Mesenchymal stem cell (in vitro differentiated cells and primary cell): ENCODE measurements around the gene SH3BGRL2.
A peak's percentile ranks its signal among the peaks of the same experiment; 100 is the strongest.

Source experiments
- DNase-seq: peaks from one replicate; pipeline ENCODE4 v3.0.0-alpha.2; 2013
- H2AFZ ChIP-seq: one replicate; pipeline ENCODE4 v1.6.1; 2013; ENCODE audit warnings: low read depth, mild to moderate bottlenecking, control low read depth, inconsistent platforms, low read length, moderate library complexity
- H2AK5ac ChIP-seq: 2 replicates; pipeline ENCODE4 v1.6.1; 2013; ENCODE audit warnings: low read length, moderate library complexity, mild to moderate bottlenecking, inconsistent platforms; ENCODE audit not compliant: severe bottlenecking
- H2BK120ac ChIP-seq: one replicate; pipeline ENCODE4 v1.6.1; 2013; ENCODE audit warnings: low read depth, mild to moderate bottlenecking, inconsistent platforms, low read length, moderate library complexity
- H2BK12ac ChIP-seq, 2 experiments: one replicate each; pipeline ENCODE4 v1.6.1; 2013; ENCODE audit warnings: inconsistent platforms in 2 of 2, low read length in 2 of 2, mild to moderate bottlenecking in 2 of 2, moderate library complexity in 2 of 2, control low read depth in 1 of 2
- H2BK15ac ChIP-seq: one replicate; pipeline ENCODE4 v1.6.1; 2013; ENCODE audit warnings: mild to moderate bottlenecking, low read depth, inconsistent platforms; ENCODE audit not compliant: poor library complexity, severe bottlenecking
- H2BK5ac ChIP-seq: 2 replicates; pipeline ENCODE4 v1.6.1; 2013; ENCODE audit warnings: low read depth, mild to moderate bottlenecking, low read length, control low read depth, inconsistent platforms; ENCODE audit not compliant: poor library complexity, severe bottlenecking
- H3K14ac ChIP-seq, 2 experiments: one replicate each; pipeline ENCODE4 v1.6.1; 2013; ENCODE audit warnings: inconsistent platforms in 2 of 2, low read length in 2 of 2, control low read depth in 1 of 2, mild to moderate bottlenecking in 1 of 2, moderate library complexity in 1 of 2
- H3K18ac ChIP-seq, 2 experiments: one replicate each; pipeline ENCODE4 v1.6.1; 2013; ENCODE audit warnings: inconsistent platforms in 2 of 2, low read length in 2 of 2, control low read depth in 1 of 2, low read depth in 1 of 2, mild to moderate bottlenecking in 1 of 2
- H3K23ac ChIP-seq, 2 experiments: one replicate each; pipeline ENCODE4 v1.6.1; 2013; ENCODE audit warnings: inconsistent platforms in 2 of 2, low read length in 2 of 2, mild to moderate bottlenecking in 2 of 2, moderate library complexity in 2 of 2, control low read depth in 1 of 2
- H3K27ac ChIP-seq: 2 replicates; pipeline ENCODE4 v1.5.1; 2013; ENCODE audit warnings: mild to moderate bottlenecking, moderate library complexity, low read length, control low read depth, inconsistent platforms; ENCODE audit not compliant: poor library complexity, severe bottlenecking
- H3K27me3 ChIP-seq, 2 experiments: 2 replicates each; pipeline versions ENCODE4 v1.6.1 to v1.7.0; 2013; ENCODE audit warnings: low read length in 2 of 2, mild to moderate bottlenecking in 2 of 2, moderate library complexity in 2 of 2, control low read depth in 1 of 2, inconsistent platforms in 1 of 2; ENCODE audit not compliant: control insufficient read depth in 1 of 2, insufficient read depth in 1 of 2
- H3K36me3 ChIP-seq, 2 experiments: 2 replicates each; pipeline versions ENCODE4 v1.6.1 to v1.7.0; 2013; ENCODE audit warnings: low read length in 2 of 2, control low read depth in 1 of 2, inconsistent platforms in 1 of 2, low read depth in 1 of 2, mild to moderate bottlenecking in 1 of 2; ENCODE audit not compliant: insufficient read depth in 2 of 2, control insufficient read depth in 1 of 2
- H3K4ac ChIP-seq, 2 experiments: one replicate each; pipeline ENCODE4 v1.6.1; 2013; ENCODE audit warnings: inconsistent platforms in 2 of 2, low read length in 2 of 2, mild to moderate bottlenecking in 2 of 2, moderate library complexity in 2 of 2, control low read depth in 1 of 2, low read depth in 1 of 2
- H3K4me1 ChIP-seq: 2 replicates; pipeline ENCODE4 v1.6.1; 2013; ENCODE audit warnings: low read depth, low read length, control low read depth; ENCODE audit not compliant: control insufficient read depth, insufficient read depth
- H3K4me2 ChIP-seq: 2 replicates; pipeline ENCODE4 v1.6.1; 2013; ENCODE audit warnings: low read length, mild to moderate bottlenecking, inconsistent platforms; ENCODE audit not compliant: poor library complexity, severe bottlenecking
- H3K4me3 ChIP-seq, 2 experiments: 2 replicates each; pipeline versions ENCODE4 v1.5.1 to v1.7.0; 2013; ENCODE audit warnings: low read length in 2 of 2, mild to moderate bottlenecking in 2 of 2, control low read depth in 1 of 2, low read depth in 1 of 2; ENCODE audit not compliant: insufficient read depth in 1 of 2
- H3K79me1 ChIP-seq: replicated peaks from 2 replicates; pipeline ENCODE4 v1.6.1; 2013; ENCODE audit warnings: mild to moderate bottlenecking, control low read depth, low read length, inconsistent platforms; ENCODE audit not compliant: poor library complexity, severe bottlenecking
- H3K9ac ChIP-seq: 2 replicates; pipeline ENCODE4 v1.7.0; 2013; ENCODE audit warnings: mild to moderate bottlenecking, low read length, moderate library complexity
- H3K9me3 ChIP-seq: 2 replicates; pipeline ENCODE4 v1.7.0; 2013; ENCODE audit warnings: mild to moderate bottlenecking, low read length; ENCODE audit not compliant: control insufficient read depth
- H4K8ac ChIP-seq: one replicate; pipeline ENCODE4 v1.6.1; 2013; ENCODE audit warnings: inconsistent platforms, mild to moderate bottlenecking, low read length, moderate library complexity
- H4K91ac ChIP-seq: one replicate; pipeline ENCODE4 v1.6.1; 2013; ENCODE audit warnings: mild to moderate bottlenecking, low read length, inconsistent platforms
- WGBS: methylation state at CpG from one replicate; pipeline ENCODE4 v1.1.7; 2013; ENCODE audit warnings: mixed read lengths; 5-methylcytosine and 5-hydroxymethylcytosine counted together

SH3BGRL2 gene

DNA sequence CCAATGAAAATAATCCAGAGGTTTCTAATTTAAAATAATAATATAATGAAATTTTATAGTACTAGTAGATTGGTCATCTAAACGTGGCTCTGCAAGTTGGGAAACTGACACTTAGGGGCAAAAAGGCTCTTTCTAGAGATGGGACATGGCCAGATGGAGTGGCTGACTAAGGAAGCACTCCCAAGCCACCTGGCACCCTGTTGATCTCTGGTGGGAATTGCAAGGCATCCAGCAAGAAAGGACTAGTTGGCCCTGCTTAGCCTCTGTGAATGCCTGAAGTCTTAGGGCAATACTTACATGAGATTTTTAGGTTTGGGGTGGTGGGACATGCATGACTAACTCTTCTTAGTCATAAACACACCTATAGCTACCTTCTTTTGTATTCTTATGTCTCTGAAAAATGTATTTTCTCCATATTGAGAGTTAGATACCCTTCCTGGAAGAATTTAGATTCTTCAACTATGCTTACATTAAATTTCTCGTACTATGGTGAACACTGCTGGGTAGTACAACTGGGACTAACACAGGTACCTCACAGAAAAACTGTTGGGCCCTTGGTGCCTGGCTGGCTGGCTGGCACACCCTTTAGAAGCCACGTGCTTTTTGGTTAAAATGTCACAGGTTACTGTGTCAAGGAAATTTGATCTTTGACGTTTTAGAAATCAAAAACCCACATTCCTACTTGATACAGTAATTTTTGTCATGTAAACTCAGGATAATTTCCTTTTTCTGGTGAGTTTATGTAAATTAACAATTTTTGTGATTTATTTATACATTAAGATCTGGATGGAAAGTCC lies 25.0 kb upstream of the SH3BGRL2 start:
- Histone ChIP-seq H2BK15ac (no peak overlapping the region), H2AFZ (no peak overlapping the region), H3K36me3 (no peaks in the 10 kb centered on the region), H4K8ac (no peak overlapping the region), H3K79me1 (no peaks in the 10 kb centered on the region), H3K27ac (no peak overlapping the region), H3K9me3 (no peaks in the 10 kb centered on the region), H3K4me3 (no peak overlapping the region), H3K4me1 (peaks cover 3% of the 10 kb centered on the region), H3K4me2 (no peak overlapping the region), H2BK5ac (no peak overlapping the region), H3K23ac (no peak overlapping the region), H2BK12ac (no peak overlapping the region), H3K9ac (no peak overlapping the region), H3K27me3 (no peaks in the 10 kb centered on the region), H3K18ac (no peak overlapping the region), H3K14ac (no peak overlapping the region), H2AK5ac (peak overlapping the region; percentile 64), H4K91ac (no peak overlapping the region), H2BK120ac (no peak overlapping the region), H3K4ac (no peak overlapping the region)
- WGBS = 88% methylated on average over 2 of the region's 4 CpGs
- no peak for DNase-seq

DNA sequence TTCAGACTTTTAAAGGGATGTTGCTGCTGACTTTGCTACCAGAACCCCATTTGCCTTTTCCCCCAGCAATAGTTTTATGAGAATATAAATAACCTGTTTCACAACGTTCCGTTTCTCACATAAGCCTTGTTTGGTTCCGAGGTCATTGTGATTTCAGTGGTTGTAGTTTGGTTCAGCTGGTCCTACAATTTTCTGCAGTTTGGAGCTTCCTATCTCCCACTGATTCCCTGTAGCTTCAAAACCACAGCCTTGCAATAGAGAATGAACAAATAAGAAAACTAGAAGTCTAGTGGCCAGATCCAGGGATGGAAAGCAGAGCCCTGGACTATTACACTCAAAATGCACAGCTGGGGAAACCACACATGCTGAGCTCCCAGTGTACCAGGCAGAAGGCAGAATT lies 24.1 kb upstream of the SH3BGRL2 start:
- H3K4me2 ChIP-seq = no peak overlapping the region
- no peak overlapping the region for H3K23ac ChIP-seq
- H3K79me1 ChIP-seq = no peaks in the 10 kb centered on the region
- H3K27ac ChIP-seq = no peak overlapping the region
- H3K9ac ChIP-seq = no peak overlapping the region
- no peak overlapping the region for H2BK5ac ChIP-seq
- H2AK5ac ChIP-seq = no peak overlapping the region
- H3K4me1 ChIP-seq = peaks cover 1% of the 10 kb centered on the region
- no peak overlapping the region for H3K14ac ChIP-seq
- no peak overlapping the region for H3K4ac ChIP-seq
- peak; percentile 38 for DNase-seq
- H4K8ac ChIP-seq = no peak overlapping the region
- no peak overlapping the region for H3K4me3 ChIP-seq
- H3K9me3 ChIP-seq = no peaks in the 10 kb centered on the region
- H3K27me3 ChIP-seq = no peaks in the 10 kb centered on the region
- no peaks in the 10 kb centered on the region for H3K36me3 ChIP-seq
- WGBS = no CpG with 5 or more reads among the region's 3 CpGs
- H2AFZ ChIP-seq = no peak overlapping the region
- no peak overlapping the region for H3K18ac ChIP-seq
- no peak overlapping the region for H2BK15ac ChIP-seq
- no peak overlapping the region for H2BK120ac ChIP-seq
- no peak overlapping the region for H2BK12ac ChIP-seq
- H4K91ac ChIP-seq = no peak overlapping the region

DNA sequence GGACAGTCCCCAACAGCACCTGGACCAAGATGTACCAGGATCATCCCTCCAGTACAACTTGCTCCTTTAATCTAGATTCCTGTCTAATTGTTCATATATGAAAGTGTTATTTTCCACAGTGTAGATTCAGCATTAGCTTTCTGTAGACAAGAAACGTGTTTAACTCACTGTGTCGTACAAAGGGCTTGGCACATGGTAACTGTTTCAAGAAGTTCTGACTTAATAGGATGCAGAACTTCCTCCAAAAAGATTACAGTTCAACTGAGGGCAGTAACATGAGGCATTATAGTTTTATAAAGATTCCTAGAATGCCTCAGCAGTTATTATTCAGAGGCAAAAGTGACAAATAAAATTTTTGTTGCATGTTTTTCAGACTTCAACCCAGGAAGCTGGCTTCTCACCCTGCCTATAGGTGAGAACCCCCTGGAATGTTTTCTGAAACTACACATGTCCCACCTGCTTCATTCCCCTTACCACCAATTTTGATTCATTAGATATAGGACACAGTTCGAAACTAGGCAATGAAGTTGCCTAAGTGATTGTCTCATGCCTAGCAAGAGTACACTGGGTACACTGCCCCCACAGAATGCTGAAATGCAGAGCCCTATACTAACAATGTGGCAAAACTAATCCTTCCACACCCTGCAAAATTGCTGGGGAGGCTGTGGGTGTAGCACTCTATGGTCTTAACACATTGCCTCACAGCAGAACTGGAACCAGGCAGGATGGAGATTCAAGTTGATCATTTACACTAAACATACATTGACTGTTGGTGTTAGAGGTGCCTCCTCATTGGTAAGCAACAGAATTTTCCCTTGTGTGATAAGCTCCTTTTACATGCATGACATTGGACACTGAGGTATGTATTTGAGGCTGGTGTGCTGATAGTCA lies 22.6 kb upstream of the SH3BGRL2 start:
- H4K8ac ChIP-seq = no peak overlapping the region
- H3K9ac ChIP-seq = no peak overlapping the region
- no peak overlapping the region for H2BK5ac ChIP-seq
- no peak overlapping the region for H2BK12ac ChIP-seq
- no peak overlapping the region for H3K23ac ChIP-seq
- no peak overlapping the region for H2AK5ac ChIP-seq
- H4K91ac ChIP-seq = no peak overlapping the region
- H3K27ac ChIP-seq = no peak overlapping the region
- H3K4me1 ChIP-seq = peaks cover 1% of the 10 kb centered on the region
- no peak overlapping the region for H3K4me2 ChIP-seq
- H3K36me3 ChIP-seq = no peaks in the 10 kb centered on the region
- H3K9me3 ChIP-seq = no peaks in the 10 kb centered on the region
- no peak overlapping the region for H3K4ac ChIP-seq
- H3K14ac ChIP-seq = no peak overlapping the region
- DNase-seq = no peak
- no peaks in the 10 kb centered on the region for H3K79me1 ChIP-seq
- no peak overlapping the region for H2AFZ ChIP-seq
- no peak overlapping the region for H3K18ac ChIP-seq
- H2BK15ac ChIP-seq = no peak overlapping the region
- no peak overlapping the region for H2BK120ac ChIP-seq
- no peaks in the 10 kb centered on the region for H3K27me3 ChIP-seq
- 97% methylated on average over 3 of the region's 3 CpGs for WGBS
- no peak overlapping the region for H3K4me3 ChIP-seq

DNA sequence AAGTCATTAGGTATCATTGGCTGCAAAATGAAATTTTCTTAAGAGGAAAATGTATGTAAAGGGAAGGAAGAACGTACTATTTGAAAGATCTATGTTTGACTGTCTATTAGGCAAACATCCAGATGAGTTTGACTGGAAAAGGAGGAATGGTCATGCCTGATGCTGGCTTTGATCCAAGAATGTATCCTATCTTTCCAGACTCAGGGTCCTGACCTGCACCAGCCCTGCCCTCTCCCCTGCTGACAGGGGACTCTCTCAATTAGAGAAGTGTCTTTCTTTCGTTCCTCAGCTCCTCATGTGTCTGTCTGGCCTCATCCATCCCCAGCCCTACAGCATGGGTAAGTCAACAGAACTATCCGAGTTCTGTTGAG lies 21.9 kb upstream of the SH3BGRL2 start:
- Histone ChIP-seq H3K23ac (no peak overlapping the region), H3K4me1 (peaks cover 1% of the 10 kb centered on the region), H4K91ac (no peak overlapping the region), H3K27me3 (no peaks in the 10 kb centered on the region), H2BK12ac (no peak overlapping the region), H2BK5ac (no peak overlapping the region), H3K36me3 (no peaks in the 10 kb centered on the region), H2BK120ac (no peak overlapping the region), H3K14ac (no peak overlapping the region), H3K9ac (no peak overlapping the region), H3K4ac (no peak overlapping the region), H2BK15ac (no peak overlapping the region), H2AK5ac (no peak overlapping the region), H4K8ac (no peak overlapping the region), H3K79me1 (no peaks in the 10 kb centered on the region), H3K18ac (no peak overlapping the region), H3K4me3 (no peak overlapping the region), H3K27ac (no peak overlapping the region), H2AFZ (no peak overlapping the region), H3K4me2 (no peak overlapping the region), H3K9me3 (no peaks in the 10 kb centered on the region)
- DNase-seq = no peak
- 87% methylated on average over 3 of the region's 3 CpGs for WGBS
